GM18526 (cell line): Measurements from ENCODE around the gene VILL.

ENCODE experiments used
- POLR2A ChIP-seq: IDR thresholded peaks from 3 replicates; pipeline ENCODE4 v1.6.1; 2011; ENCODE audit not compliant: insufficient read length; ENCODE audit errors: extremely low read depth

VILL gene

DNA sequence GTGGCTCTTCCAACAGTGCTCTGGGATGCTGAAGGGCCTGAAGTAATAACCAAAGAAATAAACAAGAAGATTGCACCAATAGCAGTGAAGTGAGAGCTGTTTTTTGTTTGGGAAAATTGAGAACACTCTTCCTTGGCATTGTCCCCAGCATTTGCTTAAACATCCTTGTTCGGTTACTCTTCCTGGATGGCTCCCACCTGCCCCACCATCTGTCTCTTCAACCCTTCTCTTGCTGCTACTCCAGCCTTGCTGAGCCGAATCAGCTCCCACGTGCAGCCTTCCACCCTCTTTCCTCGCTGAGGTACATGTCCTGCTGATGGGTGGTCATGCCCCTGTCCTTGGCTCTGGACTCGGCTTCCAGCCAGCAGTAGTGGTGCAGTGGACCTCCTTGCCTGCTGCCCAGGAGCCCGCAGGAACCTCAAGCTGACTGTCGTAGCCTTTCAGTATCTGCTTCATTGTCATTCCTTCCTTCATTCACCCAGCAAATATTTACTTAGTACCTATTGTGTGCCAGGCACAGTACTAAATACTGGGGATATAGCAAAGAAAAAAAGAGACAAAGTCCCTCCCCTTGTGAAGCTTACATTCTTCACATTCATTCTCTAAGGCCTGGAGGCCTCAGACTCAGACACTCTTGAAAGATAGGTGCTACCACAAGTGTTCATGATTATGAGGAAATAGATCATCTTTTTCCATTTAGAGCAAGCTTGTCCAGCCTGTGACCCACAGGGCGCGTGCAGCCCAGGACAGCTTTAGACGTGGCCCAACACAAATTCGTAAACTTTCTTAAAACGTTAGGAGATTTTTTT lies 17.1 kb upstream of the VILL start:
- TF ChIP-seq POLR2A: no peak

GRCh38 chr3:37974121-37975083 lies 16.2 kb upstream of the VILL start:
- TF ChIP-seq POLR2A: no peak

DNA sequence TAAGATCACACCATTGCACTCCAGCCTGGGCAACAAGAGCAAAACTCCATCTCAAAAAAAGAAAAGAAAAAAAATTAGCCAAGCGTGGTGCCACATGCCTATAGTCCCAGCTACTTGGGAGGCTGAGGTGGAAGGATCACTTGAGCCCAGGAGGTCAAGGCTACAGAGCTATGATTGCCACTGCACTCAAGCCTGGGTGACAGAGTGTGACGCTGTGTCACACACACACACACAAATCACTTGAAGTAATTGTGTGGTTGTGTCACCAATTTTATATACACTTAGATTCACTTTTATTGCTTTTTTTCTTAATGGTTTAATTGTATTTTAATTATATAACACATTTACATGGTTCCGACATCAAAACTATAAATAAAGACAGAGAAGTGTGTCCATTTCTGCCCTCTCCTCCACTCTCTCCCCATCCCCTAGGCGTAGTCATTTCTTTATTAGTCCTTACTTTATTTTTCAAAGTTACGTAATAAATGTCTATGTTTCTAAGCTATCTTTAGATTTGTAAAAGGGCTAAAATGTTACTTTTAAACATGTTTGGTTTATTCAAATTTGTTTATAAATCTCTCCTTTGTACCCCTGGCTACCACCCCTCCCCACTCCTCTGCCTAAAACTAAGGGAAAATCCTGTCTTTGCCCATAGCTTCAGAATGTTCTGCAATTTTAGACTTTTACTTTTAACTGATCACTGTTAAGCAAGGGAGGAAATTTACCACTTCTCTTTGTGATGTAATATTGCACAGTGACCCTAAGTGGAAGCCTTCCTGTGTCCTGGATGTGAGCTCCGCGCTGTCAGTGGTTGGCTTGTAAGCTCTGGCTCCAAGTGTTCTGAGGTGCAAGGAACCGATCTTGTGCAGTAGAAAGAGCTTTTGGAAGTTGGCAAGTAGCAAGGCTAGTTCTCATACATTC lies 10.8 kb upstream of the VILL start:
- TF ChIP-seq POLR2A: no peak

DNA sequence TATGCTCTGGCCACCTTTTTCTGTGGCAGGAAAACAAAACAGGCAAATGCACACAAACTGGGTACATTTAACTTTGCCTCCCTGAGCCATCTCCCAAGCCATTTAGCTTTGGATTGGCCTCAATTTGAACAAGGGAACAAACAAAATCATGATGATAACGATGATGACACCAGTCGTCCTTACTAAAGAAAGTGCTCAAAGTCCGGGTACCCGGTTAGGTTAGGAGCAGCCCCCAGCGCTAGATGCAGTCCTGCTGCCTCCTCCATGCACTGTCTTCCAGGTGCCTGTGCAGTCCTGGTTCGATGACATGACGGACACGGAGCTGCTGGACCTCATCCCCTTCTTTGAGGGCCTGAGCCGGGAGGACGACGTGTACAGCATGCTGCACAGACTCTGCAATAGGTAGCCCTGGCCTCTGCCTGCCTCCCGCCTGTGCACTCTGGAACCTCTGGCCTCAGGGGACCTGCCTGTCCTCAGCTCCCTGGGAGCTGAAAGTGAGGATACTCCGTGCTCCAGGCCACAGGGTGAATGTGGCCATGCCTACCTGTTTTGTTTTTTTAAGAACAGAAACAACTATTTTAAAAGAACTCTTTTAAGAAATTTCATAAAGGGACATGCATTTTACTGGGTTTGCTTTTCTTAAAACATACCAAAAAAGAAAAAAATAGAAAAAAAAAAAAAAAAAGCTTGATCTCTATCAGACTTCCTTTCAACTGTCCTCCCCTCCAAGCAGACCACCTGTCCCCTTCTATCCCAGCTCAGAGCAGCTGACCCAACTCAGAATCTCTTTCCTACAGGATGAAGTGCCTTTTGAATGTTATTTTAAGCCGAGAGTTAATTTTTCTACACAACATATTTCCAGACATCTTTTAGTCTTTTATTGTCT lies 9.9 kb upstream of the VILL start:
- TF ChIP-seq POLR2A: no peak

- no peak for TF ChIP-seq POLR2A
Measured at GRCh38 chr3:37981348-37981664, 9.3 kb upstream of the VILL start.

DNA sequence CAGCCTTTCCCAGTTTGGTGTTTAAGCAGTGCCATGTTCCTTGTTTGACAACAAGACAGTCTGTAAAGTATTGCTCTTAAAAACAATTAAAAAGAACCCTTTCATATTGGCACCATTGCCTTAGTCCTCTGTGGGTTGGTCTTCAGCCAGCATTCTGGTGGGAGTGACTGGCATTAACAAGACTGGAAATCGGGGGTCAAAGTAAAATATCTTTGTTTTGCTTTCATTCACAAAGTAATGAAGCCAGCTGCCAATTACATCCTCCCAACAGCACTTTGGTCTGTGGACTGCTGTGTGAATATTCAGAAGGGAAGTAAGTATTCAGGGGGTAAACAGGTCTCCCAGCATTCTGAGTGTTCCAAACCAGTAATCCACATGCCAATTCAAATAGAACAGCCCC lies 8.3 kb upstream of the VILL start:
- no peak for TF ChIP-seq POLR2A

GRCh38 chr3:37984051-37984450 lies 6.5 kb upstream of the VILL start:
- no peak for TF ChIP-seq POLR2A

GRCh38 chr3:37984596-37984995 lies 6.0 kb upstream of the VILL start:
- TF ChIP-seq POLR2A: no peak

DNA sequence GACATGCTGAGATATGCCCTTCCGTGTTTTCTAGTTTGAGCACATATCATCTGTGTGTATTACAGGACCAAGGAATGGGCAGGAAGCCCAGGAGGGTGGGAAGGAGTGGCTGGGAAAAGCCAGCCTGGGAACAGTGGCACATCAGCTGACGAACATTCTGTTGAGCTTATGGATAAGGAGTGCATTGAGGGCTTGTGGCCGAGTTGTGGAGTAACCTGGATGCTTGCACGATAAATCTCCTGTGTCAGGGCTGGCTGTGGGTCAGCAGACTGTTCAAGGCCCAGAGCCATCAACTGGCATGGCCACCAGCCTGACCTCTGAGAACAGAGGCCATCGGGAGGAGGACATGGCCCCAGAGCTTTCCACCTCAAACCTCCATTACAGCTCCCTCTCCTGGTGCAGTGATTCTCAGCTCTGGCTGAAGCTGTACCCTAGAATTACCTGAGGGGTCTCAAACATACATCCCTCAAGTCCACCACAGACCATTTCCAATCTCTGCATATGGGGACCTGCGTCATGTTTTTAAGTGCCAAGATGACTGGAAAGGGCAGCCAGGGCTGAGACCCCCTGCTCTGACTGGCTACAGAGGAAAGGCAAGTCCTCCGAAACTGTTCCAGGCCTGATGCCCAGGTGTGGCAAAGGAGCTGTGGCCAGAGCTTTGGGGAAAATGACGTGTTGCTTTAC lies 4.8 kb upstream of the VILL start:
- TF ChIP-seq POLR2A: no peak

DNA sequence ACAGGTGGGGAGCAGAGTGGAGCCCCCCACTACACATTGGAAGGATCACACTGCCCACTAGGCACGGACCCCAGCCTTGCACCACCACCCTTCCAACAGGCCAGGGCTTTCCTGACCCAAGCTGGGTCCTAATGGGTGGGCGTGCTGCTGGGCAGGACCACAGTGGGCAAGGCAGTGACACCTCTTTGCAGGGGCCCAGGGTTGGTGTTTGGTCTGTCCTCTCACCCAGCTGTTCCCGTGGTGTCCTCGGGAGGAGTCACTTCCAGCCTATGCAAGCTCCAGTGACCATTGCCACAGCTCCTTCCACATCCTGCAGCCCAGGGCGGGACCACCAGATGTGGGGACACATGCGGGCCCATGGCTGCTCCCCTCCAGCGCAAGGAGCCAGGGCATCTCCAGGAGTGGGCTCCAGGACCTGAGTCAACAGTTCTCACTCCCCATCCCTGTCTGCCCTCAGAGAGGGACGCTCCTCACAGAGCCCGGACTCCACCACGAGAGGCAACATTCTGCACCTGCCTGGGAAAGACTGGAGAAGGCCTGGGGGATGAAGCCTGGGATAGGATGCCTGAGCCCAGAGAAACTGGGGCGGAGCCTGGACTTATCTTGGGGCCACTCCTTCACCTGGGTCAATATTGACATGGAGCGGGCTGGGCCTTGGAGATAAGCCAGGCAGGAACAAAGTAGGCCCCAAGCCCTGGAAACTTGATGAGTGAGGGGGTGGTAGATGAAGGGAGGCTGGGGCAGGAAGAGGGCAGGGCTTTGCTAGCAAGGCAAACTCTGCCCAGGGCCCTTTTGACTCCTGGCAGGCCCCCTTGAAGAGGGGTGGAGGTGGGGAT lies 3.9 kb upstream of the VILL start:
- TF ChIP-seq POLR2A: no peak

DNA sequence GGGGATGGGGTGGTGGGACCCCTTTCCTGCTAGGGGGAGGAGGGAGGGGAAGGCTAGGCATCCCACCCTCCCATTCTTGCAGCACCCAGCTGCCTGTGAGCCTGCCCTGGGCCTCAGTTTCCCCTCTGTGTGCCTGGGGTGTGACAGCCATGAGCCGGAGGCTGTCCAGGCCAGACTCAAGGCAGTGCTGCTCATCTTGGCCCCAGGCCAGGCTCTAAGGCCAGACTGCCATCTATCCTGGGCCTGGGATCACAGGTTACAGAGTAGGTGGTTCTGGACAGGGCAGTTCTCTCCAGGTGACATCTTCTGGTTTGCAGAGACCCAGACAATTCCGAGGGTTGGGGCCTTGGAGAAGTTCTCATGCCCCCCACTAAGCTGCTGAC lies 3.3 kb upstream of the VILL start:
- no peak for TF ChIP-seq POLR2A

DNA sequence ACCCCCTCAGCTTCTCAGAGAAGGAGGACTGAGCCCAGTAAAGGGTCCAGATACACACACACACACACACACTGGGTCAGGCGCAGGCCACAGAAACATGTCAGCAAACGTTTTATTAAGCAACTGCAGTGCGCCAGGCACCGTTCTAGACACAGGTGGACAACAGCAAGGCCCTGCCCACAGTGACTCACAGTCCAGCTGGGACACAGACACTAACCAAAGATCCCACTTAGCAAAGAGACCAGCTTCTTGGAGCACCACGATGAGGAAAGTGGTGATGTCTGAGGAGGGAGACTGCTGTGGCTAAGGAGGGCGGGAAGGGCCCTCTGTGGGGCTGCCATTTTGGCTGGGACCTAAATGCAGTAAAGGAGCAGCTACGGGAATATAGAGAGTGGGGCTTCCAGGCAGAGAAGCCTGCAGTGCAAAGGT lies 2.8 kb upstream of the VILL start:
- no peak for TF ChIP-seq POLR2A
